Activated naive CD4-positive, alpha-beta T cell treated with anti-CD3 and anti-CD28 coated beads, Interleukin-2, amount 50 U/mL, for 24 hours (primary cell): ENCODE data around the gene TRIM7.
"Not testable (repeated sequence)": the region's sequence is repeated elsewhere in the genome, so short reads cannot be mapped to it uniquely, and the experiment has no call there.

Experiments used
- H3K27ac Mint-ChIP-seq: one replicate; pipeline ENCODE4 v1.8.0; 2021; ENCODE audit warnings: mild to moderate bottlenecking, mixed read lengths
- H3K27me3 Mint-ChIP-seq: one replicate; pipeline ENCODE4 v1.8.0; 2021; ENCODE audit warnings: mixed read lengths
- H3K36me3 Mint-ChIP-seq: one replicate; pipeline ENCODE4 v1.8.0; 2021; ENCODE audit warnings: mixed read lengths
- H3K4me1 Mint-ChIP-seq: one replicate; pipeline ENCODE4 v1.8.0; 2021; ENCODE audit warnings: mixed read lengths
- H3K4me3 Mint-ChIP-seq: one replicate; pipeline ENCODE4 v1.8.0; 2021; ENCODE audit warnings: mild to moderate bottlenecking, mixed read lengths
- H3K9me3 Mint-ChIP-seq: one replicate; pipeline ENCODE4 v1.8.0; 2021; ENCODE audit warnings: mixed read lengths

The TRIM7 gene

DNA sequence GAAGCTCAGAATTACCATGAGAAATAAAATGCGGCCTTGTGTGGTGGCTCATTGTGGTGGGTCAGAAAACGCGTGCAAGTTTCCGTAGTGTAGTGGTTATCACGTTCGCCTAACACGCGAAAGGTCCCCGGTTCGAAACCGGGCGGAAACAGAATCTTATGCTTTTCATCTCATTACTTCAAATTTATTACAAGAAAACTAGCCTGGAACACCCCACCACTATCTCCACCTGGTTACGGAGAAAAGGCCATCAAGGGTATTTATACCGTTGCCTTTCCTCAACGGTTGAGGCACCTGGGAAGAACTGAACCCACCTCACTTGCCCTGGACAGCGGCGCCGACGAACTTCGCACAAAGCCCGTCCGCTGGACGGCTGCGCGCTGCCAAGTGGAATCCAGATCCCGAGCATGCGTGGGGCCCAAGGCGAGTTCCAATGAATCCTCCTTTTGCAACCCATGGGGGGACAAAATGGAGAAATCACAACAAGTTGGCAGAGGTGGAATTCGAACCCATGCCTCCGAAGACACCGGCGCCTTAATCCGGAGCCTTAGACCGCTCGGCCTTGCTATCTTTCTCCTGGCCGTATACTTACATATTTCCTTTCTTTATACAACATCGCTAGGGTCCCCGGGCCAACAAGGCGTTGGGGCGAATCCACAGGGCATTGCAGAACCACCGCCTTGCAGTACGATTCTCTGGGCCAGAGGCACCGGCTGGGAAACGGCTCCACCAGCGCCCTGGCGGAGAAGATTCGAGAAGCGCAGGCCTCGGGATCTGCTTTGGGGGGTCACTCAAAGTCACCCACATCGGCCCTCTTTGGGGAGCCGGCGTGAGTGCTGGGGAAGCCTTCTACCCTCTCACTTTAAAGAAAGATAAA, 40.7 kb downstream of the TRIM7 start:
- H3K4me1 Mint-ChIP-seq: peaks cover 41% of the 10 kb centered on the region
- peak overlapping the region; percentile 73 for H3K27ac Mint-ChIP-seq
- H3K4me3 Mint-ChIP-seq: peak overlapping the region; percentile 71
- H3K27me3 Mint-ChIP-seq: peaks cover 38% of the 10 kb centered on the region
- no peaks in the 10 kb centered on the region for H3K9me3 Mint-ChIP-seq
- H3K36me3 Mint-ChIP-seq: peaks cover 6% of the 10 kb centered on the region

GRCh38 chr5:181163487-181164075, 41.4 kb downstream of the TRIM7 start:
- Mint-ChIP-seq H3K4me1 (peaks cover 38% of the 10 kb centered on the region), H3K4me3 (peak overlapping the region; percentile 71), H3K27me3 (peaks cover 34% of the 10 kb centered on the region), H3K36me3 (peaks cover 2% of the 10 kb centered on the region), H3K27ac (peak overlapping the region; percentile 73), H3K9me3 (no peaks in the 10 kb centered on the region)

DNA sequence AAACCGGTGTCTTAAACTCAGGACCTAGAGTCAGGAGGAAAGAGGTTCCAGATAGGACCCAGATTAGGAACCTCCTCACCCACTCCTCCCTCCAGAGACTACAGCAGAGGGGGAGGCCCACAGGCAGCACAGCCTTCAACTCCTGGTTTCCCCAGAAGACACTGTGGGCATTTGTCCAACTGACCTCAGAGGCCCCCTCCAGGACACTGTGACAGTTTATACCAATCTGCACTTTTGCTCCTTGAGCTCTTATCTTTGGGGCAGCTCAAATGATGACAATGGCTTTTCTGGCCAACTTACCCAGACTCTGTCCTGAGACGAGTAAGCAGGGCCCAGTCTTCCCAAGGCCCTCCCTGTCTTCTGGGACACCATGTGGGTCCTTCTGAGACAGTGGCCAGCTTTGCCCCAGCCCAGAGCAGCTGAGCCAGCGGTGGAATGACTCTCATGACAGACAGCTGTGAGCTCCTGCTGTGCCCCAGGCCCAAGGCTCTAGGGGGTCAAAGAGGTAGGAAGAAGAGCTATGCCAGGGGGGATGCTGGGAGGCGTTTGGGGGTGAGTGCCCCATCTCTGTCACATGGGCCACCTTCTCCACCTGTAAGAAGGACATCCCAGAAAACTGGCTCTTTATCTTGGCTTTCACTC, 43.3 kb downstream of the TRIM7 start:
- peaks cover 20% of the 10 kb centered on the region for H3K27me3 Mint-ChIP-seq
- H3K4me1 Mint-ChIP-seq: peaks cover 29% of the 10 kb centered on the region
- no peaks in the 10 kb centered on the region for H3K9me3 Mint-ChIP-seq
- H3K27ac Mint-ChIP-seq: peak overlapping the region; percentile 70
- H3K4me3 Mint-ChIP-seq: peak overlapping the region; percentile 63
- H3K36me3 Mint-ChIP-seq: peaks cover 2% of the 10 kb centered on the region

DNA sequence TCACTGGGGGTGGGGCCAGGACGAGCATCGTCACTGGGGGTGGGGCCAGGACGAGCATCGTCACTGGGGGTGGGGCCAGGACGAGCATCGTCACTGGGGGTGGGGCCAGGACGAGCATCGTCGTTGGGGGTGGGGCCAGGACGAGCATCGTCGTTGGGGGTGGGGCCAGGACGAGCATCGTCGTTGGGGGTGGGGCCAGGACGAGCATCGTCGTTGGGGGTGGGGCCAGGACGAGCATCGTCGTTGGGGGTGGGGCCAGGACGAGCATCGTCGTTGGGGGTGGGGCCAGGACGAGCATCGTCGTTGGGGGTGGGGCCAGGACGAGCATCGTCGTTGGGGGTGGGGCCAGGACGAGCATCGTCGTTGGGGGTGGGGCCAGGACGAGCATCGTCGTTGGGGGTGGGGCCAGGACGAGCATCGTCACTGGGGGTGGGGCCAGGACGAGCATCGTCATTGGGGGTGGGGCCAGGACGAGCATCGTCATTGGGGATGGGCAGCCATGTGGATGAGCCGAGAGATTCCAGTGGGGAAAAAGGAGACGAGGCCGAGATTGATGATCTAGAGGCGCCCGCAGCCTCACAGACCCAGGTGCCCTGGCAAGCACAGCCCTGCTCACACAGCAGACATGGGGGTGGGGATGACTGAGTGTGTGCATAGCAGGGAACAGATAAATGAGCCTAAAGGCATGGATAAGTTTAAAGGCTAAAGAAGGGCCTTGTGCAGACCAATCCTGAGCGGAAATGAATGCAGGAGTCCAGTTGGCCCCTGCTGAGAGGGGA, 44.1 kb downstream of the TRIM7 start:
- peaks cover 22% of the 10 kb centered on the region for H3K4me1 Mint-ChIP-seq
- H3K4me3 Mint-ChIP-seq: peak overlapping the region; percentile 63
- H3K27me3 Mint-ChIP-seq: peaks cover 14% of the 10 kb centered on the region
- H3K9me3 Mint-ChIP-seq, H3K36me3 Mint-ChIP-seq: not testable (repeated sequence)
- H3K27ac Mint-ChIP-seq: peak overlapping the region; percentile 70

DNA sequence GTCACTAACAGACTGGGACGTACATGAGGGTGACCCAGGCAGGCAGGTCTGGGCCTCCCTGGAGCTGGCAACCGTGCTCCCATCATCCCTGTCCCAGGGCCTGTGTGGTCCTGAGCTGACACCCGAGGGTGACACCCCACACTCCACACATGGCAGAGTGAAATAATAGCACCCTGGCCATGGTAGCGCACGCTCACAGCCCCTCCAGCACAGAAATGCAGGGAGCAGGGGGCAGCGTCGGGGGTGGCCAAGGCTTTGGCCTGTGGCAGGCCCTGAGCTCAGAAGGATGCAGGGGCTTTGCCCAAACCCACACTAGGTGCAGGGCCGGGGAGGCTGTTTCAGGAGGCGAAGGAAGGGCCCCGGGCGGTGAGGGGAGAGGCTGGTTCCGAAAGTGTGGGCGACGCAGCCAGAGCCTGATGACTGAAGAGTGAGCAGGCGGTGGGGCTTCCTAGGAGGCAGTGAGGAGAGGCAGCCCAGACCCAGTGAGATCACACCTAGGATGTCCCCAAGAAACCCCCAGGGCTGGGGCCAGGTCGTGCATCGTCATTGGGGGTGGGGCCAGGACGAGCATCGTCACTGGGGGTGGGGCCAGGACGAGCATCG, 44.7 kb downstream of the TRIM7 start:
- H3K27me3 Mint-ChIP-seq: peaks cover 8% of the 10 kb centered on the region
- H3K9me3 Mint-ChIP-seq: no peaks in the 10 kb centered on the region
- H3K4me3 Mint-ChIP-seq: peak overlapping the region; percentile 47
- peak overlapping the region; percentile 70 for H3K27ac Mint-ChIP-seq
- H3K4me1 Mint-ChIP-seq: peaks cover 18% of the 10 kb centered on the region
- H3K36me3 Mint-ChIP-seq: peaks cover 2% of the 10 kb centered on the region

DNA sequence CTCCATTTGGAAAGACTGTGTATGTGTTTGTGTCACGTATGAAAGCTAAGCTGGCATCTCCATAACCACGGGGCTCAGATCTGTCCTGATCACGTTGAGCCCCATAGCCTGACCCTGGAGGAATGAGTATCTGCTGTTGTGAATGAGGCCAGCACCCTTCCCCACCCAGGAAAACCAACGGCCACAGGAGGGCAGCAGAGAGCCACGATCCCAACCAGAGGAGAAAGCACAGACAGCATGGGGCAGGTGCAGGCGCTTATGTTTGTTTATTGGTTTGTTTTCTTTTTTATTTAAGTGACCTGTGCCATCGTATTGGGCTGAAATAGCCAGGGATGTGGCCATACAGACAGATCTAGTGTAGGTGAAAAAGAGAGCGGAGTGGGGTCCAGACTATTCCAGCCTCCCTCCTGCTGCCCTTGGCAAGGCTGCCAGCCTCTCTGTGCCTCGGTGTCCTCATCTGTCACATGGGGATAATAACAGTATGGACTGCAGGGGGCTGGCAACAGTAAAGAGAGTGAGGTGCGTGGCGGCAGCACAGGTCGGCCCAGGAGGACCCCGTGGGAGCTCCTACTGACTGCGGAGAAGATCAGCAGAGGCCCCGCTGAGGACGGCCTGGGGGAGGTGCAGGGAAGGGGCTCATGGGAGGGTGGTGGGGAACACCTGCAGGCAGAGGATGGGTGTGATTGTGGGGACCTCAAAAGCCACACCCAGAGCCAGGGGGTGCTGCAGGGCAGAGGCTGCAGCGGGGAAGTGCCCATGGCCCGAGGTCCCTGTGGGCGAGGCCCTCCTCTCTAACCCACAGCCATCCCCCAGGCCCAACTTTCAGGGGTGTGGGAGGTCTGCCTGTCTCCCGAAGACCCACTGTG, 45.5 kb downstream of the TRIM7 start:
- peaks cover 16% of the 10 kb centered on the region for H3K4me1 Mint-ChIP-seq
- H3K9me3 Mint-ChIP-seq: no peaks in the 10 kb centered on the region
- peaks cover 2% of the 10 kb centered on the region for H3K36me3 Mint-ChIP-seq
- H3K4me3 Mint-ChIP-seq: peak overlapping the region; percentile 66
- H3K27ac Mint-ChIP-seq: peak overlapping the region; percentile 84
- peaks cover 7% of the 10 kb centered on the region for H3K27me3 Mint-ChIP-seq

- no peak overlapping the region for H3K4me3 Mint-ChIP-seq
- H3K27ac Mint-ChIP-seq: no peak overlapping the region
- H3K4me1 Mint-ChIP-seq: peaks cover 18% of the 10 kb centered on the region
- H3K27me3 Mint-ChIP-seq: peaks cover 6% of the 10 kb centered on the region
- peaks cover 2% of the 10 kb centered on the region for H3K36me3 Mint-ChIP-seq
- no peaks in the 10 kb centered on the region for H3K9me3 Mint-ChIP-seq
These were observed 46.1 kb downstream of the TRIM7 start for GRCh38 chr5:181158869-181159268.

DNA sequence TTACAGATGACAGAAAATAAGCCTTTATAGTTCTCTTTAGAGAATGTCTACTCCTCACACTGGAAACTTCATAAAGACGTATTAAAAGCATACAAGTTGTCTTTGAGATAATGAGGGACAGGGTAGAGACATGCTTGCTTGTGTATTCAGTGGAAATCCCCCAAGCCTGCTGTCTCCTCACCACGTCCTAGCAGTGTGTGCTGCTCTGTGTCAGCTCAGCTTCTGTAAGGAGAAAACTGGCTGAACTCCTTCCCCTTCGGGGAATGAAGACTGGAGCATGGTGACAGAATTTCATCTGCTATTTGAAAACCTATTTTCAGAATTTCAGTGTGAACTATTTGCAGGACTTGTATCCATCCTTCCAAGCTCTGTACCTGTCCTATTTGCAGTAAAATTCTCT, 48.2 kb downstream of the TRIM7 start:
- Mint-ChIP-seq H3K36me3 (no peaks in the 10 kb centered on the region), H3K4me1 (peaks cover 15% of the 10 kb centered on the region), H3K9me3 (no peaks in the 10 kb centered on the region), H3K27ac (no peak overlapping the region), H3K4me3 (no peak overlapping the region), H3K27me3 (peaks cover 6% of the 10 kb centered on the region)

GRCh38 chr5:181153814-181154213, 51.2 kb downstream of the TRIM7 start:
- peaks cover 19% of the 10 kb centered on the region for H3K27me3 Mint-ChIP-seq
- H3K9me3 Mint-ChIP-seq: no peaks in the 10 kb centered on the region
- H3K27ac Mint-ChIP-seq: no peak overlapping the region
- no peaks in the 10 kb centered on the region for H3K36me3 Mint-ChIP-seq
- no peak overlapping the region for H3K4me3 Mint-ChIP-seq
- peaks cover 5% of the 10 kb centered on the region for H3K4me1 Mint-ChIP-seq

DNA sequence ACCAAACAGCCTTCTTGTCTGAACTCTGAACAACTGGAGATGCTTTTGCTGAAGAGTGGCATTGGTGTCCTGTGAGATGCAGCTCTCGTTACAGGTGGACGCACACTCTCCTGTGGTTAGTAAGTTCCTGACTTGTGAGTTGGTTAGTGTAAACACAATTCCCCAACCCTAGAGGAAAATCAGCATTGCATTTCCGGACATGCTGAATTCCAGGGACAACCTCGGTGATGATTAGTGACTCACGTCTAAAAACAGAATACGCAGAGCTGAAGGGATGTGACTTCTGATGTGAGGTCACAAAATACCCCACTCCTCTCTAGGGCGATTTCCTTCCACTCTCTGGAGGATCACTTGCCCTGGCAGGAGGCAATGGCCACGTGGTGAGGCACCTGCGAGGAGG, 52.6 kb downstream of the TRIM7 start:
- Mint-ChIP-seq H3K36me3 (no peaks in the 10 kb centered on the region), H3K4me3 (no peak overlapping the region), H3K9me3 (no peaks in the 10 kb centered on the region), H3K27me3 (peaks cover 27% of the 10 kb centered on the region), H3K27ac (no peak overlapping the region), H3K4me1 (peaks cover 5% of the 10 kb centered on the region)

- Mint-ChIP-seq H3K4me3 (no peak overlapping the region), H3K27ac (no peak overlapping the region), H3K4me1 (peaks cover 5% of the 10 kb centered on the region), H3K9me3 (no peaks in the 10 kb centered on the region), H3K36me3 (no peaks in the 10 kb centered on the region), H3K27me3 (peaks cover 31% of the 10 kb centered on the region)
These were observed 53.9 kb downstream of the TRIM7 start for GRCh38 chr5:181151146-181151545.

DNA sequence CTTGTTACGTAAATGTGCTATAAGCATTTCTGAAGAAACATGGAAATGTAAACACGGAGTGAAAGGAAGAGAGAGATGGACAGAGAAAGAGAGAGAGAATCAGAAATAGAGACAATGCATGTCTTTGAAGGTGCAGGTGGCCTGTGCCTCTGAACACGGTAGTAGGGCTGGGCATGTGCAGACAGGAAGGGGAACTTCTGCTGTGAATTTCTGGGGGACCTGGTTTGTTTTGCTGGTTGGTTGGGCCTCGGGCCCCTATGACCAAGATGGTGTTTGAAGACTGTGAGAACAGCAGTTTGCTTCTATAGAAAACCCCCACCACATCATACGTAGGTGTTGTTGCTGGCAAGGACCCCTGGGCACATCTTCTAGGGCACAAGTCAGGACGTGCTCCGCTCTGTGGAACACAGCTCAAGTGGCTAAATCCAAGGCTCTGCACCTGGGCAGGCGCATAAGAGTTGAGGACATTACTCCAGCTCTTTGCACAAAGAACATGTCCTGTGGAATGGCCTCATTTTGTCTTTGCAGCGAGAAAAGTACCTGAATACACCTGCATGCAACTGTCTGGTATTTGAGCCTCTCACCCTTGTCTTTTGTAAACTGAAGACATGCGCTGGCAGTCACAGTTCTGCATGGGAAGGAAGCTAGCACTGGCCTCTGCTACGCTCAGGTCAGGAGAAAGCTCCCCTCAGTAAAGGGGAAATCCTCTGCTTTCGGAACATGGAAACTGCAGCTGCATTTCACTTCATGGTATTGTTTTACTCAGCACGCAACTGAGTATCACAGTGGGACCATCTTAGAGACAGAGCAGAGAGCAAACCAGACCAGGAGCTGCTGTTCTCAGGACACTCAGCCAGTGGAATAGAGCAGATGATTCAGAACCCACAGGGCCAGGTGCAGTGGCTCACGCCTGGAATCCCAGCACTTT, 54.9 kb downstream of the TRIM7 start:
- Mint-ChIP-seq H3K27ac (no peak overlapping the region), H3K4me1 (peaks cover 5% of the 10 kb centered on the region), H3K27me3 (peaks cover 32% of the 10 kb centered on the region), H3K9me3 (no peaks in the 10 kb centered on the region), H3K36me3 (no peaks in the 10 kb centered on the region), H3K4me3 (no peak overlapping the region)

- Mint-ChIP-seq H3K27me3 (peaks cover 33% of the 10 kb centered on the region), H3K9me3 (no peaks in the 10 kb centered on the region), H3K27ac (no peak overlapping the region), H3K4me1 (peaks cover 5% of the 10 kb centered on the region), H3K4me3 (no peak overlapping the region), H3K36me3 (no peaks in the 10 kb centered on the region)
These were observed 55.6 kb downstream of the TRIM7 start for GRCh38 chr5:181149355-181149754.
